ENCODE measurements around the gene SYCP3. TPM values are rescaled to one million over a fixed set of nuclear protein-coding genes. Genes with fewer than 3 reads are reported as not detected.
"Not testable (repeated sequence)": the region's sequence is repeated elsewhere in the genome, so short reads cannot be mapped to it uniquely, and the experiment has no call there.

Gene SYCP3
- total RNA-seq, 3 donors from 2014 or later = 0.16 to 0.33 TPM; not detected in 1

DNA sequence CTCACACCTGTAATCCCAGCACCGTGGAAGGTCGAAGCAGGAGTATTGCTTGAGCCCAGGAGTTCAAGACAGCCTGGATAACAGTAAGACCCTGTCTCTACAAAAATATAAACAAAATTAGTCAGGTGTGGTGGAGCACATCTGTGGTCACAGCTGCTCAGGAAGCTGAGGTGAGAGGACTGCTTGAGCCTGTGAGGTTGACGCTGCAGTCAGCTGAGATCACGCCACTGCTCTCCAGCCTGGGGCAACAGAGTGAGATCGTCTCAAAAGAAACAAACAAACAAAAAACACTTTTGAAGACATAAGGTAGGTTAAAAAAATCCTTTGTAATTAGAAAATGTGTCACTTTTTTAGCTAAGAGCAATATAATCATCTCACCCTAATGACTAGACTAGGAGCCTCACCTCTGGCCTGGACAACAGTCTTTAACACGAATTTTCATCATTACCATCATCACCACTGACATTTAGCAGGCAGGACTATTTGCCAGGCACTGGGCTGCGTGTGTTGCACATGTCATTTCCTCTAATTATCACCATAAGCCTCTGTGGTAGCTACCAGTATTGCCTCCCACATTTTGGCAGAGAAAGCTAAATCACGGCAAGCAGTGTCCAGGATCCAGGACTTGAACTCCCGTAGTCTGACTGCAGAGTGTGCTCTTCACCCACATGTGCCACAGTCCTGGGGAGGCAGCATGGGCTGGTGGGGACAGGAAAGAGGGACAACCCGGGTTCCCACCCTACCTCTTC, 4.6 kb upstream of the SYCP3 start:
- no peak for DNase-seq (ENCODE audit: low spot score in 2 of 2)
- intact Hi-C loops (cut with DNase I; ENCODE audit: low total_unique reads) = no loop called here

DNA sequence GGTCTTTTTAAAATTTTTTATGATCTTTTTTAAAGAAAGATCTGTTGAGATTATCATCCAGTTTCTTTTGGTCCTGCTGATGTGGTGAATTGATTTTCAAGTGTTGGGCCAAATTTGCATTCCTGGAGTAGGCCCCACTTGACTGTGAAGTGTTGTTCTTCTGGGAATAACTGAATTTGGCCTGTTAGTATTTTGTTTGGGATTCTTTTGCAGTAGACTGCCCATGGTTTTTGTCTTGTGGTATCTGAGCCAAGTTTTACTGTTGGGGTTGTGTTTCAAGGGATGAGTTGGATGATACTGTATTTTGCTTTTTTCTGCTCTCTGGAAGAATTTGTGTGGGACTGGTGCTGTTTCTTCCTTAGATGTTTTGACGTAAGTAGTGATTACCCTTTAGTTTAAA, 4.0 kb upstream of the SYCP3 start:
- H3K4me1 ChIP-seq = no peaks in the 10 kb centered on the region
- no peak for DNase-seq (ENCODE audit: low spot score in 2 of 2)
- no peak overlapping the region for H3K4me3 ChIP-seq
- TF ChIP-seq POLR2A (IDR thresholded peaks at IDR 0.05) (no peak), POLR2AphosphoS5 (IDR thresholded peaks at IDR 0.05) (no peak)
- TF ChIP-seq, protein P1, sequence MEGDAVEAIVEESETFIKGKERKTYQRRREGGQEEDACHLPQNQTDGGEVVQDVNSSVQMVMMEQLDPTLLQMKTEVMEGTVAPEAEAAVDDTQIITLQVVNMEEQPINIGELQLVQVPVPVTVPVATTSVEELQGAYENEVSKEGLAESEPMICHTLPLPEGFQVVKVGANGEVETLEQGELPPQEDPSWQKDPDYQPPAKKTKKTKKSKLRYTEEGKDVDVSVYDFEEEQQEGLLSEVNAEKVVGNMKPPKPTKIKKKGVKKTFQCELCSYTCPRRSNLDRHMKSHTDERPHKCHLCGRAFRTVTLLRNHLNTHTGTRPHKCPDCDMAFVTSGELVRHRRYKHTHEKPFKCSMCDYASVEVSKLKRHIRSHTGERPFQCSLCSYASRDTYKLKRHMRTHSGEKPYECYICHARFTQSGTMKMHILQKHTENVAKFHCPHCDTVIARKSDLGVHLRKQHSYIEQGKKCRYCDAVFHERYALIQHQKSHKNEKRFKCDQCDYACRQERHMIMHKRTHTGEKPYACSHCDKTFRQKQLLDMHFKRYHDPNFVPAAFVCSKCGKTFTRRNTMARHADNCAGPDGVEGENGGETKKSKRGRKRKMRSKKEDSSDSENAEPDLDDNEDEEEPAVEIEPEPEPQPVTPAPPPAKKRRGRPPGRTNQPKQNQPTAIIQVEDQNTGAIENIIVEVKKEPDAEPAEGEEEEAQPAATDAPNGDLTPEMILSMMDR (IDR thresholded peaks at IDR 0.05) = no peak
- H3K36me3 ChIP-seq = peaks cover 6% of the 10 kb centered on the region
- no peaks in the 10 kb centered on the region for H3K27me3 ChIP-seq
- no peaks in the 10 kb centered on the region for H3K9me3 ChIP-seq
- intact Hi-C loops (cut with DNase I; ENCODE audit: low total_unique reads) = no loop called here
- no peak overlapping the region for H3K27ac ChIP-seq

More for the DNA sequence above, 4.6 kb upstream of the SYCP3 start:
- Histone ChIP-seq H3K4me1 (no peaks in the 10 kb centered on the region), H3K4me3 (no peak overlapping the region), H3K27me3 (no peaks in the 10 kb centered on the region), H3K36me3 (peaks cover 6% of the 10 kb centered on the region), H3K9me3 (no peaks in the 10 kb centered on the region), H3K27ac (peak overlapping the region in 1 of 2 donors; percentile 46)
- TF ChIP-seq POLR2A (IDR thresholded peaks at IDR 0.05) (no peak), POLR2AphosphoS5 (IDR thresholded peaks at IDR 0.05) (no peak)
- TF ChIP-seq, protein P1 (IDR thresholded peaks at IDR 0.05) = no peak

DNA sequence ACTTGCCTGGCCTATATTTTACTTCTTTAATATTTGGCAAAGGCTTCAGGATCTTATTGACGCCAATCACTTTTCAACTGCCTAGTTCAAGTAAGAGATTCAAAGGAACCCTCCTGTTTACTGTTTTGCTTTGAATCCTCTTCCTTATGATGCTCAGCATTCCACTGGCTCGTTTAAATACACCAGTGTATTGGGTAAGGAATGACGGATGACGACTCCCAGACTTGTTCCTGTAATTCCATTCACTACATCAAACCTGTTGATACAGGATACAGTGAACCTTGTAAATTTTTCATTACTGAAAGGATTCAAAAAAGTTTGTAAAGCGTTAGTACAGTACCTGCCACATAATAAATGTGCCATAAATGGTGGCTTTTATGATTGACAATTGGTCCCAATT, 1.7 kb upstream of the SYCP3 start:
- TF ChIP-seq, protein P1 (IDR thresholded peaks at IDR 0.05) = no peak
- TF ChIP-seq POLR2AphosphoS5 (IDR thresholded peaks at IDR 0.05) = no peak
- H3K36me3 ChIP-seq = peaks cover 6% of the 10 kb centered on the region
- H3K4me1 ChIP-seq = no peaks in the 10 kb centered on the region

DNA sequence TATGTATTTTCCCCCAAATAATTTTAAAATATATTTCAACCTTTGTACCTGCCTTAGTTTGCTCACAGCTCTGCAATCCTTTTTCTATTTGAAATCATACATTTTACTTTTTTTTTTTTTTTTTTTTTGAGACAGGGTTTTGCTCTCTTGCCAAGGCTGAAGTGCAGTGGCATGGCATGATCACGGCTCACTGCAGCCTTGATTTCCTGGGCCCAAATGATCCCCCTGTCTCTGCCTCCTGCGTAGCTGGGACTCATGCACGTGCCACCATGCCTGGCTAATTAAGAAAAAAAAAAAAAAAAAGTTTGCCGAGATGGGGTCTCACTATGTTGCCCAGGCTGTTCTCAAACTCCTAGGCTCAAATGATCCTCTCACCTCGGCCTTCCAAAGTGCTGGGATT, 1.3 kb upstream of the SYCP3 start:
- H3K27ac ChIP-seq = no peak overlapping the region
- TF ChIP-seq POLR2A (IDR thresholded peaks at IDR 0.05) = no peak
- H3K36me3 ChIP-seq = peaks cover 6% of the 10 kb centered on the region
- no peak for DNase-seq (ENCODE audit: low spot score in 2 of 2)
- intact Hi-C loops (cut with DNase I; ENCODE audit: low total_unique reads) = no loop called here
- H3K4me3 ChIP-seq = no peak overlapping the region
- H3K27me3 ChIP-seq = no peaks in the 10 kb centered on the region
- no peaks in the 10 kb centered on the region for H3K9me3 ChIP-seq
- no peaks in the 10 kb centered on the region for H3K4me1 ChIP-seq

More for the DNA sequence above, 1.7 kb upstream of the SYCP3 start:
- DNase-seq (ENCODE audit: low spot score in 2 of 2) = no peak
- no peak overlapping the region for H3K4me3 ChIP-seq
- H3K27ac ChIP-seq = no peak overlapping the region
- H3K9me3 ChIP-seq = no peaks in the 10 kb centered on the region
- no peaks in the 10 kb centered on the region for H3K27me3 ChIP-seq
- intact Hi-C loops (cut with DNase I; ENCODE audit: low total_unique reads) = no loop called here

DNA sequence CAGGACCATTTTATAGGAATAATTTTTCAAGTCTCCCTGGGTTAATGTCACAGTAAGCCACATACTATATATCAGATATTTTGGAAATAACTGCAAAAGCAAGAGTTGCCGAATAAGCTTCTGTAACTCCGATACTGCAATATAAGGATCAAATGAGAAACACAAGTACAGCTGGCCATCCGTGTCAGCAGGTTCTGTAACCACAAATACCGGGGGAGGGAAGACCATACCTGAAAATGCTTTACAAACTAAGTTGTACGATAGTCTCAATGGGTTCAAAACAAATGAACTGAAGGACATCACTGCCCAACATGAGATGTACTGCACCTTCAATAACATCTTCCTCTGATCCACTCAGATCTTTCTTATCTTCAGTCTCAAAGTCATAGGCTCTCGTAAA, 1.8 kb downstream of the SYCP3 start:
- H3K27ac ChIP-seq = no peak overlapping the region
- H3K9me3 ChIP-seq = no peaks in the 10 kb centered on the region
- intact Hi-C loops (cut with DNase I; ENCODE audit: low total_unique reads) = no loop called here
- no peak for DNase-seq (ENCODE audit: low spot score in 2 of 2)
- no peaks in the 10 kb centered on the region for H3K27me3 ChIP-seq
- peaks cover 6% of the 10 kb centered on the region for H3K36me3 ChIP-seq
- H3K4me1 ChIP-seq = no peaks in the 10 kb centered on the region
- H3K4me3 ChIP-seq = no peak overlapping the region
- no peak for TF ChIP-seq POLR2A (IDR thresholded peaks at IDR 0.05)
- no peak for TF ChIP-seq POLR2AphosphoS5 (IDR thresholded peaks at IDR 0.05)
- TF ChIP-seq, protein P1 (IDR thresholded peaks at IDR 0.05) = no peak

DNA sequence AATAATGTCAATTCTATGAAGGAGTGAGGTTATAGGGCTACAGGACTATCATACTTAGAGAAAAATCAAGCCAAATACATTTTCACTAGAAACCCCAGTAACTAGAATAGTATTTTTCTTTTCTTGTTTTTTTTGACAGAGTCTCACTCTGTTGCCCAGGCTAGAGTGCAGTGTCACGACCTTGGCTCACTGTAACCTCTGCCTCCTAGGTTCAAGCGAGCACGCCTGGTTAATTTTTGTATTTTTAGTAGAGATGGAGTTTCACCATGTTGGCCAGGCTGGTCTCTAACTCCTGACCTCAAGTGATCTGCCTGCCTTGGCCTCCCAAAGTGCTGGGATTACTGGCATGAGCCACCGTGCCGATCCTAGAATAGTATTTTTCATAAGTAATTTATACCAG, 4.8 kb downstream of the SYCP3 start:
- H3K36me3 ChIP-seq; H3K4me3 ChIP-seq; H3K9me3 ChIP-seq; H3K27me3 ChIP-seq; H3K27ac ChIP-seq; intact Hi-C loops (cut with DNase I; ENCODE audit: low total_unique reads); H3K4me1 ChIP-seq; DNase-seq (ENCODE audit: low spot score in 2 of 2): not testable (repeated sequence)
